Spleen (tissue), 11 donors: ENCODE results near the gene TRIM26. TPM values are rescaled to one million over a fixed set of nuclear protein-coding genes. Genes with fewer than 3 reads are reported as not detected.

Experiments
- DNase-seq: peaks from one replicate; pipeline ENCODE4 v3.0.0-alpha.2; 2020
- H3K27ac ChIP-seq, 8 donors: fragments of 200-600 bp; sonication (generic) in 7 of 8; 1 replicate in 4 of 8; 2 replicates in 4 of 8; pipeline versions ENCODE4 v1.5.0 to v1.8.0; 2016 to 2021; ENCODE audit warnings: inconsistent platforms in 4 of 8, mild to moderate bottlenecking in 4 of 8, moderate library complexity in 1 of 8
- H3K27me3 ChIP-seq, 7 donors: fragments of 200-600 bp; sonication (generic) in 6 of 7; replicated peaks in 1 of 7; 1 replicate in 4 of 7; 2 replicates in 3 of 7; pipeline versions ENCODE4 v1.5.0 to v1.8.0; 2016 to 2021; ENCODE audit warnings: inconsistent platforms in 3 of 7, mild to moderate bottlenecking in 1 of 7
- H3K36me3 ChIP-seq, 6 donors: fragments of 200-600 bp; sonication (generic) in 5 of 6; 1 replicate in 4 of 6; 2 replicates in 2 of 6; pipeline versions ENCODE4 v1.5.0 to v1.8.0; 2016 to 2021; ENCODE audit warnings: inconsistent platforms in 2 of 6
- H3K4me1 ChIP-seq, 6 donors: fragments of 200-600 bp; sonication (generic) in 5 of 6; 1 replicate in 3 of 6; 2 replicates in 3 of 6; pipeline versions ENCODE4 v1.5.0 to v1.8.0; 2016 to 2021; ENCODE audit warnings: inconsistent platforms in 3 of 6
- H3K4me3 ChIP-seq, 8 donors: fragments of 200-600 bp; sonication (generic) in 7 of 8; 1 replicate in 4 of 8; 2 replicates in 4 of 8; pipeline versions ENCODE4 v1.5.0 to v1.8.0; 2016 to 2021; ENCODE audit warnings: inconsistent platforms in 4 of 8, mild to moderate bottlenecking in 4 of 8, moderate library complexity in 2 of 8
- H3K9me3 ChIP-seq, 8 donors: fragments of 200-600 bp; sonication (generic) in 7 of 8; 1 replicate in 4 of 8; 2 replicates in 4 of 8; pipeline versions ENCODE4 v1.5.0 to v1.8.0; 2016 to 2021; ENCODE audit warnings: inconsistent platforms in 4 of 8
- POLR2A ChIP-seq, 3 donors: fragments of 450-650 bp; IDR thresholded peaks; one replicate each; pipeline ENCODE4 v1.5.1; 2017; ENCODE audit warnings: antibody characterized with exemption in 3 of 3, mild to moderate bottlenecking in 1 of 3
- POLR2AphosphoS5 ChIP-seq, 3 donors: sonication (generic); formaldehyde crosslinking; IDR thresholded peaks; one replicate each; pipeline ENCODE4 v1.5.1; 2017; ENCODE audit warnings: antibody characterized with exemption in 3 of 3
- WGBS, 5 donors: extraction: QIAGEN DNeasy Blood & Tissue Kit in 3 of 5; methylation state at CpG; one replicate each; pipeline versions ENCODE4 v1.1.5 to v1.1.7; 2013 to 2018; 5-methylcytosine and 5-hydroxymethylcytosine counted together
- intact Hi-C: fragments of 100-400 bp; cut with DNase I; formaldehyde crosslinking; loops from one replicate; pipeline ENCODE4 v1.15.0; 2023; ENCODE audit warnings: low total_unique reads
- polyA plus RNA-seq, 3 donors: library from polyadenylated mRNA; stranded (reverse); fragments of 200-250 nt; gene quantifications; one replicate each; pipeline ENCODE4 v1.2.1, GENCODE V29; 2013
- total RNA-seq, 7 donors: library from RNA; depleted of rRNA in 3 of 7; stranded (reverse); fragments of >200 nt in 3 of 7; fragmentation: NEBNext Ultra II Directional in 4 of 7; extraction: Animal tissue kit (Norgen Biotek cat#: 25700) in 4 of 7; gene quantifications; one replicate each; pipeline versions ENCODE4 v1.1.0 to v1.2.1, GENCODE V29; 2016 to 2021
- TF ChIP-seq, protein P1 (sequence below), 11 experiments: fragments of 200-600 bp in 7 of 11; fragments of 450-650 bp in 4 of 11; sonication (generic) in 4 of 11; IDR thresholded peaks in 8 of 11; conservative IDR thresholded peaks in 3 of 11; 1 replicate in 7 of 11; 2 replicates in 4 of 11; pipeline versions ENCODE4 v1.4.0 to v1.8.0; 2016 to 2021; ENCODE audit warnings: antibody characterized with exemption in 11 of 11, inconsistent platforms in 4 of 11, mild to moderate bottlenecking in 1 of 11
- donor health status: healthy with polysubstance abuse.
- donor health status: DM: no; HTN: no; CAD: no; lungs with moderate emphysema.
- donor health status: DM: no; HTN: no; CAD: no.
- donor health status: Bipolar disorder and iron deficiency.
- donor health status: healthy.
- donor health status: DM: no; HTN: no; CAD: no.
- donor health status: DM: yes; HTN: yes; CAD: no.

Gene TRIM26
- total and polyA plus RNA-seq, 10 donors, result 22.6 to 64.3 (median 46.8) TPM

DNA sequence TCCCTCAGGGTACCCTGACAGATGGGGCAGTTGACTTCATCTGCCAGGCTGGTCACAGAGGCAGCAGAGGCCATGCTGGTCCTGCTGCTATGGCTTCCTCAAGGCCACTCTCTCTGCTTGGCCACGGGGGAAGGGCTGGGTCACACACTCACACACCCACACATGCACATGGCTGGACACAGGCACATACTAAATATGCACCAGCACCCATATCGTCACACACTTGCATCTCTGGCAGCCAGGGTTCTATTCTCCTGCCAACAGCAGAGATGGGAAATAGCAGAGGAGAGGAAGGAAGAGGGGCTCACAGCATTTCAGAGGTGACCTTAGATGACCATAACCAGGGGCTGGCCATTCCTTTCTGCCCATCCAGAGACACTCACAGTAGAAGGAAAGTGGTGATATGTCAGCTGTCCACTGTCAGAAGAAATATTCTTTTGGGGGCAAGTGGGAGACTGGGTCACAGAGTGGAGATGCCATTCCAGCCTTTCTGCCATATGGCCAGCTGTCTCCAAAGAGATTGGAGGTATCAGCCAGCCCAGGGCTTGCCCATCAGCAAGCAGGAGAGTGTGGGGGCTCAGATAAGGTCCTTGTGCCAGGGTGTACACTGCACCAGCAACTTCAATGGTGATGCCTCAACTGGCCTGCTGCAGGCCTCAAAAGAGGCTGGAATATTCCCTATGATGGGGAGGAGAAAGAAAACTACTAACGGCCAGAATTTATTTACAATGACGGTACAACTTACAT, 52.2 kb downstream of the TRIM26 start, which contains the start of gene TRIM10:
Gene TRIM10, minus strand, starts transcription at position 427 of the 747 bp plus-strand sequence. Its CDS starts 353 bp downstream, at position 74.
- no peaks in the 10 kb centered on the region for H3K36me3 ChIP-seq
- 79 to 85% (median 82%) methylated on average over 4 of the region's 4 CpGs for WGBS, 5 donors
- no peak within 1 kb of the TSS for H3K4me3 ChIP-seq
- peaks cover 0 to 13% (median 5%) of the 10 kb centered on the region in 6 donors for H3K4me1 ChIP-seq
- H3K27me3 ChIP-seq, result peaks cover 0 to 20% (median 0%) of the 10 kb centered on the region in 7 donors
- intact Hi-C loops, result no loop called here
- no peak within 1 kb of the TSS for H3K27ac ChIP-seq
- TF ChIP-seq, protein P1, sequence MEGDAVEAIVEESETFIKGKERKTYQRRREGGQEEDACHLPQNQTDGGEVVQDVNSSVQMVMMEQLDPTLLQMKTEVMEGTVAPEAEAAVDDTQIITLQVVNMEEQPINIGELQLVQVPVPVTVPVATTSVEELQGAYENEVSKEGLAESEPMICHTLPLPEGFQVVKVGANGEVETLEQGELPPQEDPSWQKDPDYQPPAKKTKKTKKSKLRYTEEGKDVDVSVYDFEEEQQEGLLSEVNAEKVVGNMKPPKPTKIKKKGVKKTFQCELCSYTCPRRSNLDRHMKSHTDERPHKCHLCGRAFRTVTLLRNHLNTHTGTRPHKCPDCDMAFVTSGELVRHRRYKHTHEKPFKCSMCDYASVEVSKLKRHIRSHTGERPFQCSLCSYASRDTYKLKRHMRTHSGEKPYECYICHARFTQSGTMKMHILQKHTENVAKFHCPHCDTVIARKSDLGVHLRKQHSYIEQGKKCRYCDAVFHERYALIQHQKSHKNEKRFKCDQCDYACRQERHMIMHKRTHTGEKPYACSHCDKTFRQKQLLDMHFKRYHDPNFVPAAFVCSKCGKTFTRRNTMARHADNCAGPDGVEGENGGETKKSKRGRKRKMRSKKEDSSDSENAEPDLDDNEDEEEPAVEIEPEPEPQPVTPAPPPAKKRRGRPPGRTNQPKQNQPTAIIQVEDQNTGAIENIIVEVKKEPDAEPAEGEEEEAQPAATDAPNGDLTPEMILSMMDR (IDR thresholded peaks at IDR 0.05 in 8 of 11, conservative IDR thresholded peaks at IDR 0.05 in 3 of 11), result no peak
- no peak for TF ChIP-seq POLR2A (IDR thresholded peaks at IDR 0.05)
- no peak for TF ChIP-seq POLR2AphosphoS5 (IDR thresholded peaks at IDR 0.05)
- DNase-seq, result no peak
- H3K9me3 ChIP-seq, result no peaks in the 10 kb centered on the region

DNA sequence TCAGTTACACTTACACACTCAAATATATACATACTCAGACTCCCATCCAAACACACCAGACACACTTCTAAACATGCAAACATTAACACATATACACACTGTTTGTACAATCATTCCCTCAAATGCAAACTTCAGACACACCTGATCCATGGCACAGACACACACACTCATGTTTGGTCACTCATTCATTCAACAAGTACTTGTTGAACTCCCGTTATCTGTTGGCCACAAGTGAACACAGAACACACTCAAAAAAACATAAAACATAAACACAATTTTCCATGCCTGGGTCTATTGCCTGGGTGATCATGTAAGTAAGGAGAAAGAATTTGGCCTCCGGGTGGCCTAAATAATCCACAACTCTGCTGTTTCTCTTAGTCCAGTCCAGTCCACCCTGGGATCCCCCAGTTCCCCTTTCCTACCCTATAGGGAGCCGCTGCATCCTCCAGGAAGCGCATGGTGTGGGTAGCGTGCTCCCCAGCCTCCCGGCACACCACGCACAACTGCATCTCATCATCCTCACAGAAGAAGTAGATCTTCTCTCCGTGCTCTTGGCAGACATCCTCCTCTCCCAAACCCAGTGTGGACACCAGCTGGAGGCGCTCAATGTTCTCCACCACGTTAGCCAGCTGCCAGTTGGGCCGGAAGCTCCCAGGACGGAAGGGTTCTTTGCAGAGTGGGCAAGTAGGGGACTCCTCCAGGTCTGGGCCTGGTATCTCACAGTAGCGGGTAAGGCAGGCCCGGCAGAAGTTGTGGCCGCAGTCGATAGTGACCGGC, 53.0 kb downstream of the TRIM26 start:
- no peak overlapping the region for H3K4me3 ChIP-seq
- no peak for DNase-seq
- H3K27ac ChIP-seq, result no peak overlapping the region
- TF ChIP-seq POLR2A (IDR thresholded peaks at IDR 0.05), result no peak
- TF ChIP-seq, protein P1 (IDR thresholded peaks at IDR 0.05 in 8 of 11, conservative IDR thresholded peaks at IDR 0.05 in 3 of 11), result no peak
- no peak for TF ChIP-seq POLR2AphosphoS5 (IDR thresholded peaks at IDR 0.05)
- peaks cover 0 to 20% (median 0%) of the 10 kb centered on the region in 7 donors for H3K27me3 ChIP-seq
- 89 to 93% (median 91%) methylated on average over 17 of the region's 17 CpGs for WGBS, 5 donors
- H3K4me1 ChIP-seq, result peaks cover 0 to 20% (median 9%) of the 10 kb centered on the region in 6 donors
- H3K9me3 ChIP-seq, result no peaks in the 10 kb centered on the region
- no peaks in the 10 kb centered on the region for H3K36me3 ChIP-seq
- intact Hi-C loops, result no loop called here

DNA sequence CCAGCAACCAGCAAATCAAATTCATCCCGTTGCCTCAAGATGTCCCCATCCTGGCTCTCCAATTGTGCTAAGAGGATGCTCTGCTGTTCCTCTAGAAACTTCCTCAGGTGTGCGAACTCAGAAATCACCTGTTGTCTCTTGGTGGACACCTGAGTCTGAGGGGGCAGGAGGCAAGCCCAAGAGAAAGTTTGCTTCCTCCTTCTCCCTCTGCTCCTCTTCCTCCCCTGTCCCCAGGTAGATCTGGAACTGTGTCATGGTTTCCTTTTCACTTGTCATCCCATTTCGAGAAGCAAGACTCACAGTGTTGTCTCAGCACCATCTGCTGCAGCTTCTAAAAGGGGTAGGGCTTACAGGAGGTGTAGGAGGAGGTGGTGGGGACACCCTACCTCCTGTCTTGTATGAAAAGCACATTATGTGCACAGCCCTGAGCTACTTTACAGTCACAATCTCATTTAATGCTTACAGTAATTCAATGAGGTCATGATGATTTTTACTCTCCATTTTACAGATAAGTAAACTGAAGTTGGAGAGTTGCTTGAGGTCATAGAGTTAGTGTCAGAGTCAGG, 54.6 kb downstream of the TRIM26 start:
- intact Hi-C loops, result no loop called here
- WGBS, 5 donors, result 63 to 76% (median 72%) methylated on average over 3 of the region's 3 CpGs
- H3K4me1 ChIP-seq, result peaks cover 0 to 28% (median 9%) of the 10 kb centered on the region in 6 donors
- no peak overlapping the region for H3K27ac ChIP-seq
- H3K4me3 ChIP-seq, result no peak overlapping the region
- no peaks in the 10 kb centered on the region for H3K9me3 ChIP-seq
- TF ChIP-seq, protein P1 (IDR thresholded peaks at IDR 0.05 in 8 of 11, conservative IDR thresholded peaks at IDR 0.05 in 3 of 11), result no peak
- no peak for TF ChIP-seq POLR2AphosphoS5 (IDR thresholded peaks at IDR 0.05)
- TF ChIP-seq POLR2A (IDR thresholded peaks at IDR 0.05), result no peak
- no peaks in the 10 kb centered on the region for H3K36me3 ChIP-seq
- H3K27me3 ChIP-seq, result peaks cover 0 to 16% (median 0%) of the 10 kb centered on the region in 7 donors
- no peak for DNase-seq
